OCI-LY1 (cell line): Measurements from ENCODE around the gene KDM4B.

Experiments used
- H2AFZ ChIP-seq: fragments of 200-600 bp; sonication (generic), shearing (Covaris generic); 2 replicates; pipeline ENCODE4 v1.6.0; 2014; ENCODE audit warnings: antibody characterized with exemption, mild to moderate bottlenecking, low read length
- H3F3A ChIP-seq: fragments of 200-600 bp; sonication (generic), shearing (Covaris generic); 2 replicates; pipeline ENCODE4 v1.6.0; 2014; ENCODE audit warnings: mild to moderate bottlenecking, antibody characterized with exemption, low read length, moderate library complexity; ENCODE audit not compliant: insufficient read depth
- H3K27ac ChIP-seq: fragments of 200-600 bp; sonication (generic); 2 replicates; pipeline ENCODE4 v1.5.1; 2014; ENCODE audit warnings: low read length, mixed run types, mild to moderate bottlenecking, low read depth; ENCODE audit not compliant: poor library complexity, severe bottlenecking
- H3K27me3 ChIP-seq: fragments of 200-600 bp; sonication (generic); 2 replicates; pipeline ENCODE4 v1.6.0; 2014; ENCODE audit warnings: antibody characterized with exemption, mild to moderate bottlenecking, low read length, moderate library complexity; ENCODE audit not compliant: insufficient read depth
- H3K36me3 ChIP-seq: fragments of 200-600 bp; sonication (generic); 2 replicates; pipeline ENCODE4 v1.6.1; 2014; ENCODE audit warnings: mild to moderate bottlenecking, antibody characterized with exemption, low read length, moderate library complexity, mixed read lengths; ENCODE audit not compliant: insufficient read depth
- H3K4me1 ChIP-seq: fragments of 200-600 bp; sonication (generic); 2 replicates; pipeline ENCODE4 v1.5.1; 2014; ENCODE audit warnings: mild to moderate bottlenecking, low read length, moderate library complexity; ENCODE audit not compliant: insufficient read depth, severe bottlenecking
- H3K4me2 ChIP-seq: fragments of 200-600 bp; sonication (generic), shearing (Covaris generic); 2 replicates; pipeline ENCODE4 v1.6.1; 2014; ENCODE audit warnings: low read length
- H3K4me3 ChIP-seq: fragments of 200-600 bp; sonication (generic); 2 replicates; pipeline ENCODE4 v1.5.1; 2014; ENCODE audit warnings: low read length, low read depth, mild to moderate bottlenecking, mixed read lengths; ENCODE audit not compliant: poor library complexity, severe bottlenecking
- H3K79me2 ChIP-seq: fragments of 200-600 bp; shearing (Covaris generic); 2 replicates; pipeline ENCODE4 v1.6.1; 2016; ENCODE audit warnings: mixed run types, low read length, mixed read lengths; ENCODE audit not compliant: insufficient read depth
- H3K9ac ChIP-seq: fragments of 200-600 bp; sonication (generic), shearing (Covaris generic); 2 replicates; pipeline ENCODE4 v1.6.1; 2014; ENCODE audit warnings: mild to moderate bottlenecking, low read length, mixed read lengths
- H3K9me2 ChIP-seq: fragments of 200-600 bp; sonication (generic), shearing (Covaris generic); 2 replicates; pipeline ENCODE4 v1.6.1; 2014; ENCODE audit warnings: low read depth, mild to moderate bottlenecking, low read length, mixed read lengths
- H3K9me3 ChIP-seq: fragments of 200-600 bp; shearing (Covaris generic); 2 replicates; pipeline ENCODE4 v1.6.1; 2014; ENCODE audit warnings: low read length, mixed read lengths
- H4K20me1 ChIP-seq: fragments of 200-600 bp; sonication (generic), shearing (Covaris generic); 2 replicates; pipeline ENCODE4 v1.6.0; 2016; ENCODE audit warnings: mild to moderate bottlenecking, low read length; ENCODE audit not compliant: insufficient read depth
- EZH2 ChIP-seq: fragments of 200-600 bp; sonication (generic), shearing (Covaris generic); IDR thresholded peaks from 2 replicates; pipeline ENCODE4 v1.8.0; 2017; ENCODE audit warnings: borderline replicate concordance, mixed run types, mild to moderate bottlenecking, antibody characterized with exemption, low read length, moderate library complexity, mixed read lengths
- TF ChIP-seq, protein P1 (sequence below): fragments of 200-600 bp; sonication (generic), shearing (Covaris generic); IDR thresholded peaks from 2 replicates; pipeline ENCODE4 v1.5.1; 2017; ENCODE audit warnings: mild to moderate bottlenecking, antibody characterized with exemption, low read length, moderate library complexity, mixed read lengths

Gene KDM4B

DNA sequence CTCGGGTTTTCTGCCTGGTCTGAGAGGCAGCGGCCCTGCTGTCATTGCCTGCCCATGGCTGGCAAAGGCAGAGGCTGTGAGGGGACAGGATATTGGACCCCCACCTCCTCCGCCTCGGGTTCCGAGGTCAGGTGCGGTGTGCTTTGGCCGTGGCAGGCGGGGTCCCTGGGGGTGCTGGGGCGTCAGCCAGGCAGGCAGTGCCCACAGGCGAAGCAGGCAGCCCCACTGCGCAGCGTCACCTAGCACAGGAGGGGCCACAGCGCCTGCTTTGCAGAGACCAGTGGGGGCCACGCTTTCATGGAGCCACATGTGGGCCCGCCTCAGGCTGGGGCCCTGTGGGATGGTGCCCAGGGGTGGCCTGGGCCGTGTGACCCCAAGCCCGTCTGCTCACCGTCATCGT is 96.0 kb downstream of the KDM4B start:
- Histone ChIP-seq H3K36me3 (peaks cover 31% of the 10 kb centered on the region), H3K4me2 (no peak overlapping the region), H3K9ac (no peak overlapping the region), H3K4me1 (no peaks in the 10 kb centered on the region), H3F3A (no peaks in the 10 kb centered on the region), H3K4me3 (no peak overlapping the region), H2AFZ (no peak overlapping the region), H3K9me2 (no peaks in the 10 kb centered on the region), H3K27me3 (no peaks in the 10 kb centered on the region), H3K79me2 (no peaks in the 10 kb centered on the region), H3K9me3 (no peaks in the 10 kb centered on the region), H4K20me1 (no peaks in the 10 kb centered on the region), H3K27ac (no peak overlapping the region)
- TF ChIP-seq, protein P1, sequence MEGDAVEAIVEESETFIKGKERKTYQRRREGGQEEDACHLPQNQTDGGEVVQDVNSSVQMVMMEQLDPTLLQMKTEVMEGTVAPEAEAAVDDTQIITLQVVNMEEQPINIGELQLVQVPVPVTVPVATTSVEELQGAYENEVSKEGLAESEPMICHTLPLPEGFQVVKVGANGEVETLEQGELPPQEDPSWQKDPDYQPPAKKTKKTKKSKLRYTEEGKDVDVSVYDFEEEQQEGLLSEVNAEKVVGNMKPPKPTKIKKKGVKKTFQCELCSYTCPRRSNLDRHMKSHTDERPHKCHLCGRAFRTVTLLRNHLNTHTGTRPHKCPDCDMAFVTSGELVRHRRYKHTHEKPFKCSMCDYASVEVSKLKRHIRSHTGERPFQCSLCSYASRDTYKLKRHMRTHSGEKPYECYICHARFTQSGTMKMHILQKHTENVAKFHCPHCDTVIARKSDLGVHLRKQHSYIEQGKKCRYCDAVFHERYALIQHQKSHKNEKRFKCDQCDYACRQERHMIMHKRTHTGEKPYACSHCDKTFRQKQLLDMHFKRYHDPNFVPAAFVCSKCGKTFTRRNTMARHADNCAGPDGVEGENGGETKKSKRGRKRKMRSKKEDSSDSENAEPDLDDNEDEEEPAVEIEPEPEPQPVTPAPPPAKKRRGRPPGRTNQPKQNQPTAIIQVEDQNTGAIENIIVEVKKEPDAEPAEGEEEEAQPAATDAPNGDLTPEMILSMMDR = no peak
- no peak for TF ChIP-seq EZH2

DNA sequence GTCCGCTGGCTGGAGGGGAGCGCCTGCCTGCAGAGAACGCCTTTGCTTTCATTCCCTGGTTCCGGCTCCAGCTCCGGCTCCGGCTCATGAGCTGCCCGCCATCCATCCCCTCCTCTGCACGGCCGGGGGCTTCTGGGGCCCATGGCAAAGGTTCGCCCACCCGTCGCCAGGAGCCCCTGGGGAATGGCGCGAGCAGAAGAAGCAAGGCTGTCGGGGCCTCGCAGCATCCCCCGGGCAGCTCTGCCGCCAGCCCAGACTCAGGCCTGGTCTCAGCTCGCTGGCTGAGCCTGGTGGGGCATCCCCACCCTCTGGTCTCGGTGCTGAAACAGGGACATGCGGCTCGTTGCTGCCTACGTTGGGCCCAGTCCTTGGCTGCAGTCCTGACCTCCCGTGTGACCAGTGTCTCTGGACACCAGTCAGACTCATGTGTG is 96.8 kb downstream of the KDM4B start:
- no peaks in the 10 kb centered on the region for H3K27me3 ChIP-seq
- no peak overlapping the region for H3K9ac ChIP-seq
- H4K20me1 ChIP-seq = no peaks in the 10 kb centered on the region
- H3F3A ChIP-seq = no peaks in the 10 kb centered on the region
- H3K9me2 ChIP-seq = no peaks in the 10 kb centered on the region
- no peak overlapping the region for H3K4me2 ChIP-seq
- H3K4me1 ChIP-seq = no peaks in the 10 kb centered on the region
- TF ChIP-seq EZH2 = no peak
- TF ChIP-seq, protein P1 = no peak
- no peaks in the 10 kb centered on the region for H3K79me2 ChIP-seq
- H2AFZ ChIP-seq = no peak overlapping the region
- peaks cover 31% of the 10 kb centered on the region for H3K36me3 ChIP-seq
- no peak overlapping the region for H3K27ac ChIP-seq
- H3K9me3 ChIP-seq = no peaks in the 10 kb centered on the region
- no peak overlapping the region for H3K4me3 ChIP-seq

DNA sequence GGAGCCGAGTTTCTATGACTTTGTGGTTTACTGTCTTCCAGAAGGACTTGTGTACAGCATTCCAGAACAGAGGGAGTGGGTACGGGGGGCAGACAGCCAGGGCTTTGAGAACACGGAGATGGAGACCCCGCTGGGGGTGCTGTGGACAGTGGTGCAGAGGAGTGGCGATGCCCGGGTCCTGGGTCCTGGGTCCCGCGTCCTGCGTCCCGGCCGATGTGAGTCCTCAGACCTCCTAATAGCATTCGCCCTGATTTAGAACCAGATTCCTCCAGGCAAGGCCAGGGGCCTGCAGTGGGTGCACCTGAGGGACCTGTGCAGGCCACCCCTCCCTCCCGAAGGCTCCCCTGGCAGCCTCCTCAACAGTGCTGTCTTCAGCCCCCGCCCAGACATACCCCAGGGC is 97.9 kb downstream of the KDM4B start:
- Histone ChIP-seq H4K20me1 (no peaks in the 10 kb centered on the region), H3K4me1 (no peaks in the 10 kb centered on the region), H3K27ac (no peak overlapping the region), H3K36me3 (peaks cover 21% of the 10 kb centered on the region), H3K4me3 (no peak overlapping the region), H2AFZ (no peak overlapping the region), H3K9me3 (no peaks in the 10 kb centered on the region), H3K9ac (no peak overlapping the region), H3K4me2 (no peak overlapping the region), H3K9me2 (no peaks in the 10 kb centered on the region), H3F3A (no peaks in the 10 kb centered on the region), H3K27me3 (no peaks in the 10 kb centered on the region), H3K79me2 (no peaks in the 10 kb centered on the region)
- TF ChIP-seq EZH2 = no peak
- TF ChIP-seq, protein P1 = no peak
